Endothelial cell of umbilical vein (primary cell): ENCODE data around the gene ZMPSTE24. TPM values are rescaled to one million over a fixed set of nuclear protein-coding genes. Genes with fewer than 3 reads are reported as not detected.

Experiments used
- BruUV-seq: library from RNA; stranded (reverse); fragments of 400-500 nt; replicated peaks from 2 replicates; lab custom pipeline; 2021; lab: Mats Ljungman, UMichigan
- CTCF ChIA-PET: fragments of 300-600, 350-600 bp; sonication (Branson Sonifier 250); formaldehyde crosslinking; loops from one replicate; lab custom pipeline; 2021; ENCODE audit warnings: antibody characterized with exemption, inconsistent platforms; lab: Charles Lee
- POLR2A ChIA-PET: fragments of 300-600, 350-600 bp; sonication (Branson Sonifier 250); formaldehyde crosslinking; loops from one replicate; lab custom pipeline; 2021; ENCODE audit warnings: antibody characterized with exemption, inconsistent platforms; lab: Charles Lee
- DNase-seq: peaks from one replicate; pipeline ENCODE4 v3.0.0-alpha.2; 2011; ENCODE audit warnings: low read depth, low spot score
- FAIRE-seq: peaks from 2 replicates; lab custom pipeline; 2011; peaks lifted over from hg19 to GRCh38; lab: Jason Lieb, UNC
- H2AFZ ChIP-seq: 2 replicates; pipeline ENCODE4 v1.6.0; 2012; ENCODE audit warnings: low read depth, low read length, control low read depth, inconsistent platforms
- H3K27ac ChIP-seq: 2 replicates; pipeline ENCODE4 v1.5.1; 2011; ENCODE audit warnings: low read depth, mild to moderate bottlenecking, control low read depth, low read length, moderate library complexity; ENCODE audit not compliant: insufficient read depth
- H3K27me3 ChIP-seq, 2 experiments: 2 replicates each; pipeline versions ENCODE4 v1.6.0 to v1.6.1; 2011; ENCODE audit warnings: low read length in 2 of 2, mixed read lengths in 1 of 2; ENCODE audit not compliant: control insufficient read depth in 2 of 2, insufficient read depth in 2 of 2
- H3K36me3 ChIP-seq, 2 experiments: 2 replicates in 1 of 2; 3 replicates in 1 of 2; pipeline ENCODE4 v1.5.1; 2011; ENCODE audit warnings: low read length in 2 of 2, mild to moderate bottlenecking in 1 of 2, moderate library complexity in 1 of 2; ENCODE audit not compliant: control insufficient read depth in 2 of 2, insufficient read depth in 2 of 2; ENCODE audit errors: extremely low read depth in 1 of 2
- H3K4me1 ChIP-seq: 3 replicates; pipeline ENCODE4 v1.5.1; 2011; ENCODE audit warnings: mild to moderate bottlenecking, low read length; ENCODE audit not compliant: control insufficient read depth, insufficient read depth; ENCODE audit errors: extremely low read depth
- H3K4me2 ChIP-seq: 2 replicates; pipeline ENCODE4 v1.6.1; 2011; ENCODE audit warnings: low read length, control low read depth, mixed read lengths; ENCODE audit not compliant: insufficient read depth
- H3K4me3 ChIP-seq, 3 experiments: fragments of 200-600 bp in 1 of 3; sonication (generic), shearing (Covaris generic) in 1 of 3; replicated peaks in 1 of 3; 2 replicates each; pipeline ENCODE4 v1.5.1; 2011 to 2016; ENCODE audit warnings: control low read depth in 3 of 3, low read length in 3 of 3, mild to moderate bottlenecking in 2 of 3, inconsistent platforms in 1 of 3, low read depth in 1 of 3, moderate library complexity in 1 of 3; ENCODE audit not compliant: insufficient read depth in 1 of 3
- H3K79me2 ChIP-seq: 2 replicates; pipeline ENCODE4 v1.6.0; 2012; ENCODE audit warnings: low read length, inconsistent platforms; ENCODE audit not compliant: control insufficient read depth, insufficient read depth
- H3K9ac ChIP-seq: replicated peaks from 2 replicates; pipeline ENCODE3; 2011; ENCODE audit warnings: low read length, control low read depth; ENCODE audit not compliant: insufficient read depth; ENCODE audit errors: extremely low read depth
- H3K9me1 ChIP-seq: replicated peaks from 3 replicates; pipeline ENCODE4 v1.6.0; 2011; ENCODE audit warnings: mild to moderate bottlenecking, low read length; ENCODE audit not compliant: control insufficient read depth, insufficient read depth; ENCODE audit errors: extremely low read depth
- H3K9me3 ChIP-seq: replicated peaks from 2 replicates; pipeline ENCODE4 v1.5.1; 2012; ENCODE audit warnings: low read length, inconsistent platforms; ENCODE audit not compliant: control insufficient read depth, insufficient read depth
- H4K20me1 ChIP-seq: replicated peaks from 2 replicates; pipeline ENCODE3; 2011; ENCODE audit warnings: mild to moderate bottlenecking, low read length; ENCODE audit not compliant: control insufficient read depth, insufficient read depth; ENCODE audit errors: extremely low read depth
- FOS ChIP-seq: IDR thresholded peaks from 2 replicates; pipeline ENCODE4 v1.6.1; 2011; ENCODE audit warnings: mild to moderate bottlenecking, low read length, moderate library complexity, borderline replicate concordance; ENCODE audit not compliant: insufficient read depth
- GATA2 ChIP-seq: IDR thresholded peaks from 2 replicates; pipeline ENCODE4 v1.7.0; 2011; ENCODE audit warnings: low read depth, mild to moderate bottlenecking, moderate library complexity, mixed read lengths, low read length; ENCODE audit not compliant: insufficient read length, insufficient read depth
- JUN ChIP-seq: IDR thresholded peaks from 2 replicates; pipeline ENCODE4 v1.6.1; 2011; ENCODE audit warnings: borderline replicate concordance, low read depth; ENCODE audit not compliant: insufficient read length, insufficient read depth
- MYC ChIP-seq: IDR thresholded peaks from one replicate; pipeline ENCODE4 v1.6.1; 2011; ENCODE audit warnings: mild to moderate bottlenecking, low read depth, low read length
- dilution Hi-C: fragments of 300-500 bp; cut with MboI; formaldehyde crosslinking; loops from one replicate; pipeline ENCODE4 v1.15.0; 2019; ENCODE audit warnings: low sequenced_read_pairs; ENCODE audit not compliant: extremely low pct_ligation_motif_present
- intact Hi-C: fragments of 100-400 bp; cut with micrococcal nuclease; formaldehyde crosslinking; loops from one replicate; pipeline ENCODE4 v1.10.0; 2022
- polyA plus RNA-seq, 4 experiments: library from polyadenylated mRNA; depleted of rRNA in 3 of 4; stranded (reverse) in 3 of 4; unstranded in 1 of 4; fragments of >200 nt; gene quantifications; 2 replicates each; pipeline versions ENCODE4 v1.2.1 to v1.2.3, GENCODE V29; 2011 to 2012; ENCODE audit warnings: missing spikeins in 1 of 4
- total RNA-seq: library from RNA; stranded (reverse); gene quantifications from 2 replicates; pipeline ENCODE4 v1.2.3, GENCODE V29; 2021
- TF ChIP-seq, protein P1 (sequence below): IDR thresholded peaks from 2 replicates; pipeline ENCODE4 v1.6.1; 2011; ENCODE audit not compliant: insufficient read depth, insufficient read length
- TF ChIP-seq, protein P2 (sequence below), 2 donors: IDR thresholded peaks; 1 replicate in 1 of 2; 2 replicates in 1 of 2; pipeline ENCODE4 v1.5.1; 2011; ENCODE audit warnings: low read length in 2 of 2, mild to moderate bottlenecking in 2 of 2, moderate library complexity in 2 of 2, control low read depth in 1 of 2, inconsistent platforms in 1 of 2, low read depth in 1 of 2; ENCODE audit not compliant: insufficient read depth in 1 of 2; ENCODE audit errors: extremely low read depth in 1 of 2

Gene ZMPSTE24
- total and polyA plus RNA-seq, 2 donors (not counting 3 experiments of a cell fraction or from before 2014, with no cell fraction given): 16.9 to 44.7 TPM

DNA sequence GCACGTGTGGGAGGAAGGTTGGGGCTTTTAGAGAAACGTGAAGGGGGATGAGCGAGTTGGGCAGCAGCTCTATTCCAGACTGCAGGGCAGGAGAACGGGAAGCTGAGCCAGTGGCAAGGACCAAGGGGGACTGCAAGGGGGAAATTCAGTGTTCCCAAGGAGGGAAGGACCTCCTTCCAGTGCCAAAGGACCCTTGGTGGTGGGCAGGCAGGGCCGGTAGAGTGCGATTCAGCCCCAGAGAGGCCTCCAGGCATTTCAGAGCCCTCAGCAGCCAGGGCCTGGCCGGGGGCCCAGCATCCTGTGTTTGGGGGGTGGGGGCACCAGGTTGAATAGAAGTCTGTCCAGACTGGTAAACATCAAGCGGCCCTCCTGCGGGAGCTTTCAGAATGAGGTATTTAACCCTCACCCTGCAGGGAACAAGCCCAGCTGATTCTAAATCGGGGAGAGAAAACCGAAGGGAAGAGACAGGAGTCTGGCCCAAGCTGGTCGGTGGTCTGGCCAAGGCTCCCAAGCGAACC is 56.7 kb downstream of the ZMPSTE24 start:
- no peak for TF ChIP-seq FOS
- TF ChIP-seq, protein P1, sequence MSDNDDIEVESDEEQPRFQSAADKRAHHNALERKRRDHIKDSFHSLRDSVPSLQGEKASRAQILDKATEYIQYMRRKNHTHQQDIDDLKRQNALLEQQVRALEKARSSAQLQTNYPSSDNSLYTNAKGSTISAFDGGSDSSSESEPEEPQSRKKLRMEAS: no peak
- TF ChIP-seq, protein P2, sequence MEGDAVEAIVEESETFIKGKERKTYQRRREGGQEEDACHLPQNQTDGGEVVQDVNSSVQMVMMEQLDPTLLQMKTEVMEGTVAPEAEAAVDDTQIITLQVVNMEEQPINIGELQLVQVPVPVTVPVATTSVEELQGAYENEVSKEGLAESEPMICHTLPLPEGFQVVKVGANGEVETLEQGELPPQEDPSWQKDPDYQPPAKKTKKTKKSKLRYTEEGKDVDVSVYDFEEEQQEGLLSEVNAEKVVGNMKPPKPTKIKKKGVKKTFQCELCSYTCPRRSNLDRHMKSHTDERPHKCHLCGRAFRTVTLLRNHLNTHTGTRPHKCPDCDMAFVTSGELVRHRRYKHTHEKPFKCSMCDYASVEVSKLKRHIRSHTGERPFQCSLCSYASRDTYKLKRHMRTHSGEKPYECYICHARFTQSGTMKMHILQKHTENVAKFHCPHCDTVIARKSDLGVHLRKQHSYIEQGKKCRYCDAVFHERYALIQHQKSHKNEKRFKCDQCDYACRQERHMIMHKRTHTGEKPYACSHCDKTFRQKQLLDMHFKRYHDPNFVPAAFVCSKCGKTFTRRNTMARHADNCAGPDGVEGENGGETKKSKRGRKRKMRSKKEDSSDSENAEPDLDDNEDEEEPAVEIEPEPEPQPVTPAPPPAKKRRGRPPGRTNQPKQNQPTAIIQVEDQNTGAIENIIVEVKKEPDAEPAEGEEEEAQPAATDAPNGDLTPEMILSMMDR (IDR thresholded peaks at IDR 0.05; ENCODE audit: extremely low read depth in 1 of 2, insufficient read depth in 1 of 2, low read depth in 1 of 2, low read length in 2 of 2): no peak
- TF ChIP-seq JUN: no peak
- TF ChIP-seq GATA2: no peak
- TF ChIP-seq MYC: no peak
- Histone ChIP-seq H2AFZ (peak overlapping the region; percentile 96), H3K79me2 (no peaks in the 10 kb centered on the region), H3K4me3 (no peak overlapping the region), H4K20me1 (no peaks in the 10 kb centered on the region), H3K27me3 (peaks cover 23 to 33% of the 10 kb centered on the region in 2 experiments), H3K9ac (no peak overlapping the region), H3K9me3 (no peaks in the 10 kb centered on the region), H3K9me1 (no peaks in the 10 kb centered on the region), H3K4me1 (peaks cover 4% of the 10 kb centered on the region), H3K4me2 (peak overlapping the region; percentile 45), H3K27ac (no peak overlapping the region), H3K36me3 (no peaks in the 10 kb centered on the region)
- BruUV-seq: no TSS peak
- dilution Hi-C loops (no loop called here), intact Hi-C loops (loop anchor here (1.0 to 2.0 kb wide), 2 partner anchors 56 to 162 kb away; partner anchors contain the start of gene ZMPSTE24)
- FAIRE-seq: no peak
- DNase-seq: no peak
- ChIA-PET CTCF (interaction anchor here (0.6 to 4.6 kb wide), 30 partner anchors 8 to 236 kb away, joined by 3 to 51 read pairs (median 5); partner anchors contain the start of genes RLF, SMAP2 and ZMPSTE24), POLR2A (interaction anchor here (1.1 kb wide), 1 partner anchor 21 kb away, joined by 3 read pairs; no protein-coding TSS in a partner anchor)
